H1 (cell line): ENCODE data around the gene TSKU.

Experiments
- ATF3 ChIP-seq: IDR thresholded peaks from 2 replicates; pipeline ENCODE4 v1.6.1; 2011; ENCODE audit warnings: low read depth, mild to moderate bottlenecking, low read length; ENCODE audit not compliant: insufficient read depth
- CTCF ChIP-seq, 3 experiments: IDR thresholded peaks; 1 replicate in 2 of 3; 2 replicates in 1 of 3; pipeline versions ENCODE4 v1.5.1 to v1.6.1; 2011; ENCODE audit warnings: low read length in 3 of 3, mild to moderate bottlenecking in 3 of 3, inconsistent platforms in 2 of 3, low read depth in 1 of 3, moderate library complexity in 1 of 3; ENCODE audit not compliant: insufficient read depth in 1 of 3; ENCODE audit errors: control extremely low read depth in 1 of 3
- POLR2A ChIP-seq, 2 experiments: IDR thresholded peaks; 1 replicate in 1 of 2; 2 replicates in 1 of 2; pipeline ENCODE4 v1.6.1; 2011; ENCODE audit warnings: low read depth in 2 of 2, low read length in 2 of 2, mild to moderate bottlenecking in 2 of 2; ENCODE audit errors: control extremely low read depth in 1 of 2
- USF2 ChIP-seq: IDR thresholded peaks from 2 replicates; pipeline ENCODE4 v1.6.1; 2011; ENCODE audit warnings: low read length, improper control_type of control experiment

- TF ChIP-seq CTCF (IDR thresholded peaks at IDR 0.05; ENCODE audit: control extremely low read depth in 1 of 3, insufficient read depth in 1 of 3, low read depth in 1 of 3, low read length in 3 of 3) (no peak), ATF3 (no peak), USF2 (no peak), POLR2A (IDR thresholded peaks at IDR 0.05; ENCODE audit: control extremely low read depth in 1 of 2, low read depth in 2 of 2, low read length in 2 of 2) (no peak)
Measured at GRCh38 chr11:76781807-76782530, 1.2 kb upstream of the TSKU start.
